ENCODE results near the gene CXXC1.
A peak's percentile ranks its signal among the peaks of the same experiment; 100 is the strongest.
"Not testable (repeated sequence)": the region's sequence is repeated elsewhere in the genome, so short reads cannot be mapped to it uniquely, and the experiment has no call there.

The CXXC1 gene

DNA sequence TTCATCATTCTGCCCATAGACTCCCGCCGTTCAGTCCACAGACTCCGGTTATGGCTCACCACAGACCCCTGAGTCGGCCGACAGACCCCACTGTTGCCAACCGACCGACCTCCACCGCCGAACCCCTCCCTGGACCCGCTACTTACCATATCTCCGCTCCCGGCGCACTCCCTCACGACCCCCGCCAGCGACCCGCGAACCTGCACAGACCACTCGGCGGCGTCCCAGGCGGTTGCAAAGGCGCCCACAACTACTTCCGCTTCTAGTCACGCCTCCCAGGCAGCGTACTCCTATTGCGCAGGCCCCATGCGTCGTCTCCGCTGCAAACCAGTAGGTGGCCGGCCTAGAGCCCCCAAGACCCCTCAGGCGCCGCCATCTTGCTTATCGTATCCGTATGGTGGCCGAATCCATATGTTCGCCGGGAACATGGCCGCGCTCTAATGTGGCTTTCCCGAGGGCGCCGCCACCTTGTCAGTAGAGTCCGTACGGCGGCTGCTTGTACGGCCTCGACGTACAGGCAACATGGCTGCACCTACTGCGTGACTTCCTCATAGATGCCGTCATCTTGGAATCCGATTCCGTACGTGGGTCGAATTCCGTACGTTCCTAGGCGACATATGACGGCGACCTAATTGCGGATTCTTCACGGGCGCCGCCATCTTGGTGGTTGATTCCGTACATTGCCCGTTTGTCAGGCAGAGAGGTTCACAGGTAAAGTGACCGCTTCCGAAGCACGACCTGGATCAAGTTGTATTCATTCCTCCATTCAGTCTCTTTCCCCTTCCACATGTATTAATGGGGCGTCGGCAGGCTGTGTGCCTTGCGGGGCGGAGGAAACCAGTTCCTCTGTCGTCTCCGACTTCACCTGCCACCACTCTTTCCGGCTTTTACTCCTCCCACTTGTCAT is at the start of gene CXXC1:
Gene CXXC1 (minus strand): TSS at position 252 of the 907 bp plus-strand sequence. CDS start 103 bp downstream, at position 149.
- Mint-ChIP-seq H3K27me3 (no peaks in the 10 kb centered on the region), H3K9me3 (peaks cover 2% of the 10 kb centered on the region), H3K4me1 (peaks cover 23% of the 10 kb centered on the region), H3K27ac (peak within 1 kb of the TSS; percentile 85), H3K4me3 (peak within 1 kb of the TSS; percentile 97), H3K36me3 (peaks cover 35% of the 10 kb centered on the region)
- DNase-seq (ENCODE audit: low spot score in 2 of 2) (peak; percentile 96 to 98), ATAC-seq (ENCODE audit: low read depth) (peak; percentile 85)

DNA sequence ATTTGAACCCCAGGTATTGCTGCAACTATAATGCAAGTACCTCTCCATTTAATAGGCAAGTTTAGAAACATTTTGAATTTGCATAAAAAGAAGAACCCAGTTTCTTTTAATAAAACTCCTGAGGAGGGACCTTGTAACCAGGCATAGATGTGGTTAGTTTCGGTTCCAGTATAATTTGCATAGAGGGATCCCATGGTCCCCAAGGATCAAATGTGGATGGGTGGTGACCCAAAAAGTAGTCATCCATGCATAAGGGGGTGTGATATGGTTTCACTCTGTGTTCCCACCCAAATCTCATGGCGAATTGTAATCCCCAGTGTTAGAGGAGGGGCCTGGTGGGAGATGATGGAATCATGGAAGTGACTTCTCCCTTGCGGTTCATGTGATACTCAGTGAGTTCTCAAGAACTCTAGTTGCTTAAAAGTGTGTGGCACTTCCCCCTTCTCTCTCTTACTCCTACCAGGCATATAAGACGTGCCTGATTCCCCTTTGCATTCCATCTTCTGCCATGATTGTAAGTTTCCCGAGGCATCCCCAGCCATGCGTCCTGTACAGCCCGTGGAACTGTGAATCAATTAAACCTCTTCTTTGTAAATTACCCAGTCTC is 47.2 kb upstream of the CXXC1 start:
- H3K27ac Mint-ChIP-seq = no peak overlapping the region
- H3K4me1 Mint-ChIP-seq = peaks cover 47% of the 10 kb centered on the region
- H3K4me3 Mint-ChIP-seq = peak overlapping the region; percentile 82
- no peaks in the 10 kb centered on the region for H3K9me3 Mint-ChIP-seq
- H3K36me3 Mint-ChIP-seq = peaks cover 2% of the 10 kb centered on the region
- peaks cover 2% of the 10 kb centered on the region for H3K27me3 Mint-ChIP-seq
- ATAC-seq (ENCODE audit: low read depth) = peak; percentile 96
- DNase-seq (ENCODE audit: low spot score in 2 of 2) = peak; percentile 39 to 48

DNA sequence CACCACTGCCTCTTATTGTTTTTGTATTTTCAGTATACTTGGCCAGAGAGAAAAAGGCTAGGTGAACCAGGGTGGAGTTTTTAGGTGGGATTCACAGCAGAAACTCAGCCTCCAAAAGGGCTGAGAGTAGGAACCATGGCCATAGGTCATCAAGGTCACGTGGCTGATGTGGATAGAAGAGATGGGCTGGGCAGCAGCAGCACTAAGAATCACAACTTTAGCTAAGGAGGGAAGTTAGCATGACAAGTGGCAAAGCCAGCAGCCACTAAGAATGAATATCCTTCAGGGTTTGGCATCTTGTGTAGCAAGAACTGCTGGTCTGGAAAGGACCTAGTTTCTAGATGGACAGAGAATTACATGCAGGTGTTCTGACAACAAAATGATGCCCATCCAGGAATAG is 44.2 kb upstream of the CXXC1 start:
- no peaks in the 10 kb centered on the region for H3K9me3 Mint-ChIP-seq
- no peak for ATAC-seq (ENCODE audit: low read depth)
- H3K4me3 Mint-ChIP-seq = no peak overlapping the region
- peaks cover 2% of the 10 kb centered on the region for H3K27me3 Mint-ChIP-seq
- H3K4me1 Mint-ChIP-seq = peaks cover 33% of the 10 kb centered on the region
- DNase-seq (ENCODE audit: low spot score in 2 of 2) = no peak
- no peak overlapping the region for H3K27ac Mint-ChIP-seq
- H3K36me3 Mint-ChIP-seq = peaks cover 2% of the 10 kb centered on the region

DNA sequence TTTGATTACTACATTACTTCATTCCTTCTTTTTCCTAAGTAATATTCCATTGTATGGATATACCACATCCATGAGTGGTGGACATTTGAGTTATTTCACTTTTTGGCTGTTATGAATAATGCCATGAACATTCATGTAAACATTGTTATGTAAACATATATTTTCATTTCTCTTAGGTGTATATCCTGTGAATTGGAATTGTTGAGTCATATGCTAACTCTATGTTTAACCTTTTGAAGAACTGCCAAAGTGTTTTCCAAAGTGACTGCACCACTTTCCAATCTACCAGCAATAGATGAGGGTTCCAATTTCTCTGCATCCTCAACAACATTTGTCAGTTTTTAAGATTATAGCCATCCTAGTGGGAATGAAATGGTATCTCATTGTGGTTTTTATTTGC is 42.7 kb upstream of the CXXC1 start:
- Mint-ChIP-seq H3K4me1 (peaks cover 31% of the 10 kb centered on the region), H3K36me3 (peaks cover 2% of the 10 kb centered on the region), H3K27me3 (peaks cover 2% of the 10 kb centered on the region), H3K4me3 (no peak overlapping the region), H3K27ac (no peak overlapping the region), H3K9me3 (no peaks in the 10 kb centered on the region)
- no peak for ATAC-seq (ENCODE audit: low read depth)
- DNase-seq (ENCODE audit: low spot score in 2 of 2) = no peak

DNA sequence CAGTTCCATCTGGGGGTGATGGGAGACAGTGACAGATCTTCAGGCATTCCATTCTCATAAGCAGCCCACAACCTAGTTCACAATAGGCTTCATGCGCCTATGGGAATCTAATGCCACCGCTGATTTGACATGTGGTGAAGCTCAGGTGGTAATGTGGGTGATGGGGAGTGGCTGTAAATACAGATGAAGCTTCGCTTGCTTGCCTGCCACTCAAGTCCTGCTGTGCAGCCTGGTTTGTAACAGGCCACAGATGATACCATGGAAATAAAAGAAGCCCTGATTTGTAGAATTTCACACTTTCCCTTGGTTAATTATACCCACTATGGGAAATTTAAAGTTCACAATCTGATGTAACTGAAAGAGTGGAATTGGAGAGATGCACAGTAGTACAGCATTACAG is 40.5 kb upstream of the CXXC1 start:
- peaks cover 4% of the 10 kb centered on the region for H3K9me3 Mint-ChIP-seq
- no peak overlapping the region for H3K4me3 Mint-ChIP-seq
- DNase-seq (ENCODE audit: low spot score in 2 of 2) (no peak), ATAC-seq (ENCODE audit: low read depth) (no peak)
- no peak overlapping the region for H3K27ac Mint-ChIP-seq
- H3K27me3 Mint-ChIP-seq = peaks cover 2% of the 10 kb centered on the region
- H3K36me3 Mint-ChIP-seq = peaks cover 4% of the 10 kb centered on the region
- H3K4me1 Mint-ChIP-seq = peaks cover 20% of the 10 kb centered on the region

DNA sequence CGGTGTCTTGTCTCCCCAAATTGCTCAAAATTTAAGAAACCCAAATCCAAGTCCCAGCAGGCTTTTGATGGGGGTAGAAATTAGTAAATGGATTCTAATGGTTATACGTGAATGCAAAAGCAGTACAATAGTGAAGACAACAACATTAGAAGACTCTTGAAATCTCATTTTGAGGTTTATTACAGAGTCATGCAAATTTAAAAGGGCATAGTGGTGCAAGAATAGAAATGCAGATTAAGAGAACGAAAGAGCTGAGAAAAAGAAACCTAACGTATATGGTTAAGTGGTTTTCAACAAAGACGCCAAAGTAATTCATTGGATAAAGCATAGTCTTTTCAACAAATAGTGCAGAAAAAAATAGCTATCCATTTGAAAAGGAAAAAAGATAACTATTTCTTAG is 33.2 kb upstream of the CXXC1 start:
- H3K4me1 Mint-ChIP-seq = peaks cover 19% of the 10 kb centered on the region
- ATAC-seq (ENCODE audit: low read depth) (peak; percentile 53), DNase-seq (ENCODE audit: low spot score in 2 of 2) (no peak)
- H3K27ac Mint-ChIP-seq = peak overlapping the region; percentile 19
- peaks cover 3% of the 10 kb centered on the region for H3K36me3 Mint-ChIP-seq
- peaks cover 1% of the 10 kb centered on the region for H3K27me3 Mint-ChIP-seq
- H3K4me3 Mint-ChIP-seq = peak overlapping the region; percentile 68
- H3K9me3 Mint-ChIP-seq = peaks cover 4% of the 10 kb centered on the region

DNA sequence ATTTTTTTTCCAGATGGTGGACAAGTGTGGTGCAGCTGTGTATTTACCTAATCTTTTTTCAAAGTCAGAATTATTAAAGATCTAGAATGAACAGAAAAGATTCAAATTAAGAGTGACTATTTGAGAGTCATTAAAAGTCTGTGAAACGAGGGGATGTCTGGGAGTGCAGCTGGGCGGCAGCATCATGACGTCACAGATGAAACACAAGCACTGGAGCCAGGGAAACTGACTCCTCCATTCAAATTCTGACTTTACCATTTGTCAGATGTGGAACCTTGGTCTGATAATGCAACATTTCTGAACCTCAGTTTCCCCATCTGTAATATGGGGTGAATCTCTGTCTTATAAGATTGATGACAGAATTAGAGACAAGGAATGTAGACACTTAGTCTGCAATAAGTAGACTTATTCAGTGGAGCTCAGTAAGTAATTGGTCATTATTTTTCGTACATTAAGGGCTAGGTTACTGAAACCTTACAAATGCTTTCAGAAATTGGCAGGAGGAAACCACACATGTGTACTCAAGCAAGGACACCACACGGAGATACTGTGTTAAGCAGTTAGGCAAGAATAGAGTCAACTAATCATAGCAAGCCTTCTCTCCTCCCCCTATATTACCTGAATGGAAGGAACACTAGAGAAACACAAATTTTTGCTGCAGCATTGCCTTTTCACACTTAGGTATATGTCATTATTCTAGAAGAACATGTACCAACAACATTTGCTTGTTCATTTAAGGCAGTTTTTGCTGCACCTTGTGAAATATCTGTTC is 27.8 kb upstream of the CXXC1 start:
- Mint-ChIP-seq H3K9me3 (no peaks in the 10 kb centered on the region), H3K27ac (no peak overlapping the region), H3K27me3 (peaks cover 1% of the 10 kb centered on the region), H3K4me1 (peaks cover 31% of the 10 kb centered on the region), H3K36me3 (no peaks in the 10 kb centered on the region), H3K4me3 (peak overlapping the region; percentile 45)
- ATAC-seq (ENCODE audit: low read depth) = peak; percentile 79
- no peak for DNase-seq (ENCODE audit: low spot score in 2 of 2)

DNA sequence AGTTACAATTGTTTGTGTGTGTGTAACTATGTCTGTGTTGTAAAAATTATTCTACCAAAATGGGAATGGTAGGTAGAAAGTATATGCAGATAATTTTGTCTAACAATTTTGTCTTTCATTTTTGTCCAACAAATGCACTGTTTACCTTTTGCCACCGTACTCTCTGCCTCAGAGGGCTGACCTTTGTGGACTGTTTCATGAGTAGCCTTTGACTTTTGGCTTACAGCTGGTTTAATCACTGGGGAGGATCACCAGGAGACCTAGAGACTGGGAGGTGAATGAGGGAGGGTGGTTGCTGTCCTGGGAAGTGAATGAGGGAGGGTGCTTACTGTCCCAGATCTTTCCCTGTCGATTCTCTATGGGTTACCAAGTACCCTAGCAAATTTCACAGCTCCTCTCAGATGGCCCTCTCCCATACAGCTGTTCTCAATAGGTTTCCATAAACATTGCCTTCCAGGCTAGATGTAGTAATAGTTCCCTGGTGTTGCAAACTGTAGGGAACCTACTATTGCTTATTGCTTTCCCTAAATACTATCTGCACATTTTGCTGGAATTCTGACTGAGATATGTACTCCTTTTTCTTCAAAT is 26.5 kb upstream of the CXXC1 start:
- Mint-ChIP-seq H3K36me3 (no peaks in the 10 kb centered on the region), H3K9me3 (no peaks in the 10 kb centered on the region), H3K27ac (no peak overlapping the region), H3K4me3 (no peak overlapping the region), H3K27me3 (peaks cover 1% of the 10 kb centered on the region), H3K4me1 (peaks cover 29% of the 10 kb centered on the region)
- DNase-seq (ENCODE audit: low spot score in 2 of 2) (no peak), ATAC-seq (ENCODE audit: low read depth) (no peak)

DNA sequence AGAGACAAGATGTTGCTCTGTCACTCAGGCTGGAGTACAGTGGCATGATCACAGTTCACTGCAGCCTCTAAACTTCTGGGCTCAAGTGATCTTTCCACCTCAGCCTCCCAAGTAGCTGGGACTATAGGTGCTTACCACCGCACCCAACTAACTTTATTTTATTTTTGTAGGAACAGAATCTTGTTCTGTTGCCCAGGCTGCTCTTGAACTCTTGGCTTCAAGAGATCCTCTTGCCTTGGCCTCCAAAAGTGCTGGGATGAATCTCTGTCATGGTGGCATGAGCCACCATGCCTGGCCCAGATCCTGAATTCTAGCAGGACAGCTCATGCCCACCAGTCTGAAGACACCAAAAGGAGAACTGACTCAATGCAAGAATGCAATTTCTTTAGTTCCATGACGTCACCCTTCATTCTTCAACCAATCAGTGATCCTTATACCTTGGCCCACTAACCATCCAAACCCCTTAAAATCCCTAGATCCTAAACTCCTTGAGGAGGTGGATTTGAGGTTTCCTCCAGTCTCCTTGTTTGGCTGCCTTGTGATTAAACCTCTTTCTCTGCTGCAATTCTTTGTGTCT is 25.6 kb upstream of the CXXC1 start:
- Mint-ChIP-seq H3K9me3 (no peaks in the 10 kb centered on the region), H3K27me3 (peaks cover 1% of the 10 kb centered on the region), H3K27ac (peak overlapping the region; percentile 80), H3K36me3 (no peaks in the 10 kb centered on the region), H3K4me1 (peaks cover 33% of the 10 kb centered on the region), H3K4me3 (peak overlapping the region; percentile 6)
- no peak for ATAC-seq (ENCODE audit: low read depth)
- no peak for DNase-seq (ENCODE audit: low spot score in 2 of 2)

DNA sequence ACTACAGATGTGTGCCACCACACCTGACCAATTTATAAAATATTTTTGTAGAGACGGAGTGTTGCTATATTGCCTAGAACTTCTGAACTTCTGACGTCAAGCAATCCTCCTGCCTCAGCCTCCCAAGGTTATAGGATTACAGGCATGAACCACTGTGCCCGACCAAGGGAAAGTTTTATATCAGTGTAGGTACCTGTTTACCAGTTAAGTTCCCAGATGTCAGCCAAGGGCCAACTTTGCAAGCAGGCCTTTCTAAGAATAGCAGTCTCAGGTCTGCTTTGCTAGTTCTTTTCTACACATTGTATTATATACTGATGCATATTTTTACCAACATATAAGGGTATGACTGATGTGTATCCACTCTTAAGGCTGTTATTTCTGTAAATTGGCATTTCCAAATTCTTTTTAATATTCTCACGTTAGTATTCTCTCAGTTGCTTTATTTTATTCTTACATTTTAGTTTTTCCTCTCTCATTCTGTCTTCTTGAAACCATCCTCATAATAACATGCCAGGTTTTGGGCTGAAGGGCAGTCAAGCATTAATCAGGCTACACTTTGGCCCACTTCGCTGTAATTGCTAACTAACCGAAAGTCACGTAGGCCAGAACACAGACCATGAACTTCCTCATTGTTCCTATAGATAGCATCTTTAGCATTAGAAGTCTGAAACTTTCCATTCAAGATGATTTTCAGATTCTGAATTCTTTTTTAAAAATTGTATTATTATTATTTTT is 25.0 kb upstream of the CXXC1 start:
- ATAC-seq (ENCODE audit: low read depth) (peak; percentile 79), DNase-seq (ENCODE audit: low spot score in 2 of 2) (peak in 1 of 2 donors; percentile 26)
- Mint-ChIP-seq H3K27me3 (peaks cover 1% of the 10 kb centered on the region), H3K36me3 (no peaks in the 10 kb centered on the region), H3K4me1 (peaks cover 38% of the 10 kb centered on the region), H3K27ac (peak overlapping the region; percentile 80), H3K4me3 (peak overlapping the region; percentile 56), H3K9me3 (no peaks in the 10 kb centered on the region)

DNA sequence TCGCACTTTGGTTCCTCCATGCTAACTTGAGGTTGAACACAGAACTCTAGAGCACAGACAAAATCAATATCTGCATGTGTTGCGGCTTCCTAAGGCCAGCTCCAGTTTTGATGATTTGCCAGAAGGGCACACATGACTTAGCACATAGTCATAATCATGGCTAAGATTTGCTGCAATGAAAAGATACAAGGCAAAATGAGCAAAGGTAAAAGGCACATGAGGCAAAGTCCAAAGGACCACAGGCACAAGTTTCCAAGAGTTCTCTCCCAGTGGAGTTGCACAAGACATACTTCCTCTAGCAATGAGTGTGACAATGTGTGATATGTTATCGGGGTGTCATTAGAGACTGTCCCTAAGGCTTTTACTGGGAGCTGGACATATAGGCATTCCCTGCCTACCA is 24.2 kb upstream of the CXXC1 start:
- ATAC-seq (ENCODE audit: low read depth) (no peak), DNase-seq (ENCODE audit: low spot score in 2 of 2) (no peak)
- Mint-ChIP-seq H3K4me3 (no peak overlapping the region), H3K27ac (no peak overlapping the region), H3K4me1 (peaks cover 42% of the 10 kb centered on the region), H3K9me3 (no peaks in the 10 kb centered on the region), H3K36me3 (no peaks in the 10 kb centered on the region), H3K27me3 (no peaks in the 10 kb centered on the region)

DNA sequence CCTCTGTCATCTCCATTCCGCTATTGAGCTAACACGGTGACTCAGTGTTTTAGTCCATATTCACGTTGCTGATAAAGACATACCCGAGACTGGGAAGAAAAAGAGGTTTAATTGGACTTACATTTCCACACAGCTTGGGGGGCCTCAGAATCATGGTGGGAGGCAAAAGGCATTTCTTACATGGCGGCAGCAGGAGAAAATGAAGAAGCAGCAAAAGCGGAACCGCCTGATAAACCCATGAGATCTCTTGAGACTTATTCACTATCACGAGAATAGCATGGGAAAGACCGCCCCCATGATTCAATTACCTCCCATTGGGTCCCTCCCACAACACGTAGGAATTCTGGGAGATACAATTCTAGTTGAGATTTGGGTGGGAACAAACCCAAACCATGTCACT is 22.6 kb upstream of the CXXC1 start:
- no peak overlapping the region for H3K4me3 Mint-ChIP-seq
- H3K9me3 Mint-ChIP-seq = no peaks in the 10 kb centered on the region
- ATAC-seq (ENCODE audit: low read depth) (no peak), DNase-seq (ENCODE audit: low spot score in 2 of 2) (no peak)
- H3K36me3 Mint-ChIP-seq = no peaks in the 10 kb centered on the region
- H3K27ac Mint-ChIP-seq = no peak overlapping the region
- peaks cover 33% of the 10 kb centered on the region for H3K4me1 Mint-ChIP-seq
- no peaks in the 10 kb centered on the region for H3K27me3 Mint-ChIP-seq

DNA sequence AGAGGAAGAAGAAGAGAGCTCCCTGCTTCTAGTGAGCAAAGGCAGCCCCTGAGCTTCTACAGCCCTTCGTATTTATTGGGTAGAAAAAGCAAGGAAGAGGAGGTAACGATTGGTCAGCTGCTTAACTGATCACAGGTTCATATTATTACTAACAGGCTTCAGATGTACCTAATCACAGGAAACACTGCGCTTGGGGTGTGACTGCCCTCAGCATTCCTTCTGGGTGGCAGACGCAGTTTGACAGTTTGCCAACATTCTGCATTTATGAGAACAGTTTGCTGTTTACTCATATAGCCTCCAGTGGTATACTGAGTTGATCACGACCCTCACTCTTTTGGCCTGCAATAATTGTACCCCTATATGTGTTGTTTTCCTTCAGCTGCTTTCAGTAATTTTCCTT is 21.4 kb upstream of the CXXC1 start:
- not testable (repeated sequence) for H3K27me3 Mint-ChIP-seq; H3K36me3 Mint-ChIP-seq; ATAC-seq (ENCODE audit: low read depth); H3K9me3 Mint-ChIP-seq; H3K27ac Mint-ChIP-seq; DNase-seq (ENCODE audit: low spot score in 2 of 2)
- Mint-ChIP-seq H3K4me1 (peaks cover 27% of the 10 kb centered on the region), H3K4me3 (peak overlapping the region; percentile 89)
